ENCODE measurements around the gene SHFL. TPM values are rescaled to one million over a fixed set of nuclear protein-coding genes. Genes with fewer than 3 reads are reported as not detected.
A peak's percentile ranks its signal among the peaks of the same experiment; 100 is the strongest.

Gene SHFL
- total RNA-seq = 10.3 and 28.7 TPM in 2 replicates

DNA sequence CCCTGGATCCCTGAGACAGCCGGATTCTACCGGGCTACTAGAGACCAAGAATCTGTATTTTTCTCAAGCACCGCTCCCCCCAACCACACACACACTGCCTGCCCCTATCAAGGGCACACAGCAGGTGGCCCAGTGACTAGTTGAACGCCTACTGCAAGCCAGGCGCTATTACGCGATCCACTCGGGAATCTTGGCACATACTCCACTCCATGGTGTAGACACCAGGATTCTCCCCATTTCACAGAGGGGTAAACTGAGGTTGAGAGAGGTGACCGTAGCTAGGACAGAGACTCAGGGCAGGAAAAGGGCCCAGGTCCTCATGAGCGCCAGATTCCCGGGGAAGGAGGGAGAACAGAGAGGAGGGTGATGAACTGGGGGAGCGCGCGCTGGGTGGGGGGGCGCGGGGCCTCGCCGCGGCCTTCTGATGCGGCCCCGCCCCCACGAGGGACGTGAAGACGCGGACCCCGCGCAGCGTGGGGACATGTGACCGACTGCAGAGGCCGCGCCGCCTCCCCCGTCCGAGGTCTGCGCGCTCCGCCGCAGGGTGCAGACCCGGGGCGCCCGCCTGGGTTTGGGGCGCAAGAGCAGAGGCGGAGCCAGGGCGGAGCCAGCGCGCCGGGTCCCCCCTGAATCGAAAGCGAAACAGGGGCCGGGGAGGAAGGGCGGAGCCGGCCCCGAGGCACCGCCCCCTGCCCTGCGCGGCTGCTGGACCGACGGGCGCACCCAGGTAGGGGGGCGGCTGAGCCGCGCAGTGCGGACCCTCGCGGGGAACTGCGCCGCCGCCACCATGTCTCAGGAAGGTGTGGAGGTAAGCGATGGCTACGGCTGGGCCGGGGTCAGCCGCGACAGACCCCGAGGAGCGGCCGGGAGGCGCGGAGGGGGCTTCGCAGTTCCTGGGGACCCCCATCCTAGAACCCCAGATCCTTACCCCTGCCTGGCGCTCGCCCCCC lies at the start of gene SHFL:
SHFL (plus strand) TSS at position 677 of the 950 bp plus-strand sequence; CDS start at position 788, 111 bp downstream.
- TF ChIP-seq, protein P1, sequence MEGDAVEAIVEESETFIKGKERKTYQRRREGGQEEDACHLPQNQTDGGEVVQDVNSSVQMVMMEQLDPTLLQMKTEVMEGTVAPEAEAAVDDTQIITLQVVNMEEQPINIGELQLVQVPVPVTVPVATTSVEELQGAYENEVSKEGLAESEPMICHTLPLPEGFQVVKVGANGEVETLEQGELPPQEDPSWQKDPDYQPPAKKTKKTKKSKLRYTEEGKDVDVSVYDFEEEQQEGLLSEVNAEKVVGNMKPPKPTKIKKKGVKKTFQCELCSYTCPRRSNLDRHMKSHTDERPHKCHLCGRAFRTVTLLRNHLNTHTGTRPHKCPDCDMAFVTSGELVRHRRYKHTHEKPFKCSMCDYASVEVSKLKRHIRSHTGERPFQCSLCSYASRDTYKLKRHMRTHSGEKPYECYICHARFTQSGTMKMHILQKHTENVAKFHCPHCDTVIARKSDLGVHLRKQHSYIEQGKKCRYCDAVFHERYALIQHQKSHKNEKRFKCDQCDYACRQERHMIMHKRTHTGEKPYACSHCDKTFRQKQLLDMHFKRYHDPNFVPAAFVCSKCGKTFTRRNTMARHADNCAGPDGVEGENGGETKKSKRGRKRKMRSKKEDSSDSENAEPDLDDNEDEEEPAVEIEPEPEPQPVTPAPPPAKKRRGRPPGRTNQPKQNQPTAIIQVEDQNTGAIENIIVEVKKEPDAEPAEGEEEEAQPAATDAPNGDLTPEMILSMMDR (conservative IDR thresholded peaks at IDR 0.05; ENCODE audit: low read depth, low read length) = no peak
- DNase-seq (ENCODE audit: low read depth) = no peak
- peak within 1 kb of the TSS; percentile 77 for H3K4me3 ChIP-seq (ENCODE audit: low read depth, low read length)

GRCh38 chr19:10036601-10037071 lies 49.5 kb upstream of the SHFL start:
- peak; percentile 27 for DNase-seq (ENCODE audit: low read depth)
- no peak overlapping the region for H3K4me3 ChIP-seq (ENCODE audit: low read depth, low read length)
- TF ChIP-seq, protein P1 (conservative IDR thresholded peaks at IDR 0.05; ENCODE audit: low read depth, low read length) = no peak

GRCh38 chr19:10037367-10037766 lies 48.8 kb upstream of the SHFL start:
- no peak for DNase-seq (ENCODE audit: low read depth)
- TF ChIP-seq, protein P1 (conservative IDR thresholded peaks at IDR 0.05; ENCODE audit: low read depth, low read length) = no peak
- H3K4me3 ChIP-seq (ENCODE audit: low read depth, low read length) = no peak overlapping the region

DNA sequence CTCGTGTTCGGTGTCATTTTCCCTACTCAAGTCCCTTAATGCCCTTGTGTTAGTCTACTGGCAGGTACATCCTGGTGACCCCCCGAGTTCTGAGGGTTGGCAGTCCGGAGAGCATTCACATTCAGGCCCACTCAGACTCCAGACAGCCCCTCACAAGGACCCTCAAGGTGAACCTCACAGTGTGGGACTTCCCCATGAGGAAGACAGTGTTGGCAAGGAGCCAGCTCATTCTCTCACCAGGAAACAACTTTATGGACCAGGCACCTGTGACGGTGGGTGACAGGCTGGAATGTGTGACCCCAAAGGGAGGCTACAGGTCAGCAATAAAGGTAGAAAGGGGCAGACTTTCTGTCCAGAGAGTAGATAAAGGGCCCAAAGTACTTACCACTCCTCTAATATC lies 48.3 kb upstream of the SHFL start:
- no peak for DNase-seq (ENCODE audit: low read depth)
- TF ChIP-seq, protein P1 (conservative IDR thresholded peaks at IDR 0.05; ENCODE audit: low read depth, low read length) = no peak
- H3K4me3 ChIP-seq (ENCODE audit: low read depth, low read length) = no peak overlapping the region

GRCh38 chr19:10043286-10043927 lies 42.7 kb upstream of the SHFL start:
- TF ChIP-seq, protein P1 (conservative IDR thresholded peaks at IDR 0.05; ENCODE audit: low read depth, low read length) = no peak
- no peak for DNase-seq (ENCODE audit: low read depth)
- no peak overlapping the region for H3K4me3 ChIP-seq (ENCODE audit: low read depth, low read length)

GRCh38 chr19:10044390-10044789 lies 41.7 kb upstream of the SHFL start:
- no peak for DNase-seq (ENCODE audit: low read depth)
- TF ChIP-seq, protein P1 (conservative IDR thresholded peaks at IDR 0.05; ENCODE audit: low read depth, low read length) = no peak
- no peak overlapping the region for H3K4me3 ChIP-seq (ENCODE audit: low read depth, low read length)
